Measurements from ENCODE around the gene MTRF1L. TPM values are rescaled to one million over a fixed set of nuclear protein-coding genes. Genes with fewer than 3 reads are reported as not detected.
A peak's percentile ranks its signal among the peaks of the same experiment; 100 is the strongest.

The MTRF1L gene
- total RNA-seq, 1 experiment from 2014 or later: 26.5 TPM

GRCh38 chr6:152984513-152984872 is 18.0 kb downstream of the MTRF1L start:
- peak overlapping the region; percentile 3 to 95 (median 78); a peak in 5 of 7 replicates for H3K27ac Mint-ChIP-seq
- no peak overlapping the region for H2BK120ac ChIP-seq (ENCODE audit: low read depth, low read length, poor library complexity, severe bottlenecking)
- DNase-seq: no peak
- no peak overlapping the region for H3T11ph ChIP-seq (ENCODE audit: low read length)
- peak overlapping the region; percentile 95 for H3K4me2 ChIP-seq (ENCODE audit: insufficient read depth, insufficient read length, low read length)
- H3K4me1 ChIP-seq (ENCODE audit: insufficient read depth, low read length): no peaks in the 10 kb centered on the region
- H2BK12ac ChIP-seq (ENCODE audit: insufficient read length, low read depth, low read length): no peak overlapping the region
- no peak overlapping the region for H2AK5ac ChIP-seq (ENCODE audit: insufficient read length, low read length)
- peak overlapping the region; percentile 92 to 98 for H3K4me3 Mint-ChIP-seq
- no peaks in the 10 kb centered on the region for H4K20me1 ChIP-seq (ENCODE audit: control insufficient read depth, insufficient read depth, insufficient read length)
- H2BK5ac ChIP-seq (ENCODE audit: insufficient read length, low read length): no peak overlapping the region
- H3K23me2 ChIP-seq (ENCODE audit: insufficient read length, low read depth, low read length, poor library complexity, severe bottlenecking): peaks cover 9% of the 10 kb centered on the region
- H4K8ac ChIP-seq (replicated peaks; ENCODE audit: insufficient read length, low read depth, low read length): no peak overlapping the region
- no peak overlapping the region for H3K14ac ChIP-seq (ENCODE audit: insufficient read depth, low read length)
- H2BK15ac ChIP-seq (ENCODE audit: low read depth, low read length): no peak overlapping the region
- H3K56ac ChIP-seq (ENCODE audit: insufficient read length, low read depth, low read length): no peak overlapping the region
- peaks cover 19 to 24% (median 22%) of the 10 kb centered on the region in 3 experiments; a peak in 6 of 7 replicates for H3K36me3 Mint-ChIP-seq (ENCODE audit: insufficient read depth in 1 of 3, low read depth in 3 of 3)
- H2BK20ac ChIP-seq (ENCODE audit: low read depth, low read length, poor library complexity, severe bottlenecking): no peak overlapping the region
- H3K4me1 Mint-ChIP-seq: peaks cover 26 to 29% of the 10 kb centered on the region in 2 experiments
- no peak overlapping the region for H2AFZ ChIP-seq (ENCODE audit: low read length)
- H4K91ac ChIP-seq (ENCODE audit: insufficient read length, low read depth, low read length): no peak overlapping the region
- H4K5ac ChIP-seq (ENCODE audit: insufficient read length, low read depth, low read length): no peak overlapping the region
- H3K9me3 ChIP-seq (ENCODE audit: control insufficient read depth, low read depth, low read length): no peaks in the 10 kb centered on the region
- H3K9ac ChIP-seq (ENCODE audit: extremely low read depth, insufficient read length, low read length): peak overlapping the region; percentile 91
- no peaks in the 10 kb centered on the region for H3K27me3 ChIP-seq (ENCODE audit: insufficient read depth, low read length)
- H3K79me1 ChIP-seq (ENCODE audit: insufficient read depth, low read depth, low read length, poor library complexity, severe bottlenecking): peaks cover 2% of the 10 kb centered on the region
- no peak overlapping the region for H3K4ac ChIP-seq (ENCODE audit: low read depth, low read length)
- H3K27me3 Mint-ChIP-seq (ENCODE audit: low read depth): no peaks in the 10 kb centered on the region; the same call in 1 of the 2 replicates
- H3K23ac ChIP-seq (ENCODE audit: insufficient read length, low read depth, low read length): no peak overlapping the region
- WGBS (ENCODE audit: extremely low coverage, insufficient read length, low lambda C conversion rate): no CpG with 5 or more reads among the region's 7 CpGs
- TF ChIP-seq CTCF (conservative IDR thresholded peaks at IDR 0.05): no peak
- H3K18ac ChIP-seq (ENCODE audit: insufficient read length, low read depth, low read length): no peak overlapping the region
- no peak overlapping the region for H3K27ac ChIP-seq (ENCODE audit: insufficient read length, low read depth, low read length)
- H3K79me2 ChIP-seq (ENCODE audit: insufficient read depth, low read length): peaks cover 41% of the 10 kb centered on the region; the same call in 1 of the 2 replicates
- no peaks in the 10 kb centered on the region; a peak in 1 of 5 replicates for H3K9me3 Mint-ChIP-seq

Data from H9 (cell line).